GM10266 (cell line): ENCODE measurements around the gene ELAC2.

ENCODE experiments used
- DNase-seq: peaks from one replicate; pipeline ENCODE4 v3.0.0; 2012; ENCODE audit errors: extremely low spot score
- TF ChIP-seq, protein P1 (sequence below): IDR thresholded peaks from 2 replicates; pipeline ENCODE4 v1.5.1; 2012; ENCODE audit warnings: mild to moderate bottlenecking, low read depth; ENCODE audit not compliant: control insufficient read depth, insufficient read depth; ENCODE audit errors: missing control alignments

ELAC2 gene

DNA sequence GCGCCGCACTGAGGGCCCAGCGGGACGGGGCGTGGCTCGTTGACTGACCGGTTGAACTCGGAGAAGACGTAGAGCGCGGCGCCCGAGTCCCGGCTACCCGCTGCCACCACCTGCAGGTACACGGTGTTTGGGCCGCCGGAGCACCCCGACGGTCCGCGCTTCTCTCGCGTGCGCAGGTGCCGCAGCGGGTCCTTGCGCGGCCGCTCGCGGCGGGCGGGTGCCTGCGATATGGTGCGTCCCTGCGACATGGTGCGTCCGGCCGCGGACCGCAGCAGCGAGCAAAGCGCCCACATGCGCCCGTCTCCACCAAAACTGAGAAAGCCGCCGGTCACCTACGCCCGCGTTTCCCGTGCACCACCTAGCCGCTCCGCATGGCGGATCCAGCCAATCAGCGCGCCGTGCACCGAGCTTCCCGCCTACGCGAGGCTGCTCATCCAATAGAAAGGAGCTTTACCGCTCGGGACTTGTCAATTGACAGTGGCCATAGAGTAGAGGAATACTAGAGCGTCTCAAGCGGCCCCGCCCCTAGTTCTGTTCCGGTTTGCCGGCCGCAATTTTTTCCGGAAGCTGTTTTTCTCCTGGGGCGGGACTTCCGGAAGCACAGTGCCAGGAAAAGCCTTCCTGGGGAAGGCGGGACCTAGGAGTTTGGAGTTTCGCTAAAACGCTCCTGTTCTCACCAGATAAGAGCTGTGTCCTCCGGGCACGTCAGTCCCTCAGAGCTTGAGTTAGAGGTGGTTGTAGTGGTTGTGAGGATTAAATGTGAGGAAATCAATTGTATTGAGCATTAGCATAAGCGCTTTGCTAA lies at the start of gene ELAC2:
Gene ELAC2, minus strand, starts transcription at position 373 of the 805 bp plus-strand sequence. Its CDS starts 80 bp downstream, at position 293.
- DNase-seq, result peak; percentile 97
- TF ChIP-seq, protein P1, sequence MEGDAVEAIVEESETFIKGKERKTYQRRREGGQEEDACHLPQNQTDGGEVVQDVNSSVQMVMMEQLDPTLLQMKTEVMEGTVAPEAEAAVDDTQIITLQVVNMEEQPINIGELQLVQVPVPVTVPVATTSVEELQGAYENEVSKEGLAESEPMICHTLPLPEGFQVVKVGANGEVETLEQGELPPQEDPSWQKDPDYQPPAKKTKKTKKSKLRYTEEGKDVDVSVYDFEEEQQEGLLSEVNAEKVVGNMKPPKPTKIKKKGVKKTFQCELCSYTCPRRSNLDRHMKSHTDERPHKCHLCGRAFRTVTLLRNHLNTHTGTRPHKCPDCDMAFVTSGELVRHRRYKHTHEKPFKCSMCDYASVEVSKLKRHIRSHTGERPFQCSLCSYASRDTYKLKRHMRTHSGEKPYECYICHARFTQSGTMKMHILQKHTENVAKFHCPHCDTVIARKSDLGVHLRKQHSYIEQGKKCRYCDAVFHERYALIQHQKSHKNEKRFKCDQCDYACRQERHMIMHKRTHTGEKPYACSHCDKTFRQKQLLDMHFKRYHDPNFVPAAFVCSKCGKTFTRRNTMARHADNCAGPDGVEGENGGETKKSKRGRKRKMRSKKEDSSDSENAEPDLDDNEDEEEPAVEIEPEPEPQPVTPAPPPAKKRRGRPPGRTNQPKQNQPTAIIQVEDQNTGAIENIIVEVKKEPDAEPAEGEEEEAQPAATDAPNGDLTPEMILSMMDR, result peak; percentile 27

DNA sequence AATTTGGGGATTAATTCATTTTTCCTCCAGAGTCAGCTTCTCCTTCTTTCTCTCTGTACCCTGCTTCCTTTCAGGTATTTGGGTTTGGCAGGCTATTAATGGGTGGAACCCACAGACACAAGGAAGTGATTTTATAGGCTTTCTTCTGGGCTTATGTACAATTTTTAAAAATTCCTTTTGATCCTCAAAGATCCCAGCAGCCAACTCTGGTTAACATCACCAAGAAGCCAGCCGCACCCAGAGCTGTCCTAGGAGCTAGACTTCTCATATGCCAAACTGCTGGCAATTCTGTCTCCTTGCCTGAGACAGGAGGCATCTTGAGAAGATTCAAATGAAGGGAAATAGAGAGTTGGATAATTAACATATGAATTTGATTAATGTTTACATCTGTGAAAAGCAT lies 47.2 kb upstream of the ELAC2 start:
- no peak for DNase-seq
- TF ChIP-seq, protein P1, result no peak

DNA sequence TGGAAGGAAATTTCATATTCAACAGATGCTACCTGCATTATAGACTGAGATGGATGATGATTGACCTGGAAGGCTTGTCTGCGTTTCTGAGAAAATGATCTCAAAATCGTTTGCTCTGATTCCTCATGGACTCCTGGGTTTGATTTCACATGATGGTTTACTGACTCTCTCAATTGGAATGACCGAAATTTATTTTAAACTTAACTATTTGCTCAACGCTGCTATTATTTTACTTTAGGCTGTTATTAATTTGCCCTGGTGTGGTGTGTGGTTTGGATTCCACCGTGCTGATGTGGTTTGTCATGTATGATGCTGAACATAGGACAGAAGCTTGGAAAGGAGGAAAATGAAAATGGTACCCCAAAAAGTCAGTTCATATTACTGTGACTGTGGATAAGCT lies 37.3 kb upstream of the ELAC2 start:
- DNase-seq, result no peak
- TF ChIP-seq, protein P1, result no peak

GRCh38 chr17:13054666-13055065 lies 36.8 kb upstream of the ELAC2 start:
- DNase-seq, result no peak

GRCh38 chr17:13051915-13052314 lies 34.1 kb upstream of the ELAC2 start:
- TF ChIP-seq, protein P1, result no peak
- DNase-seq, result no peak

More at GRCh38 chr17:13054666-13055065, 36.8 kb upstream of the ELAC2 start:
- TF ChIP-seq, protein P1, result no peak

GRCh38 chr17:13047011-13047606 lies 29.3 kb upstream of the ELAC2 start:
- no peak for DNase-seq

DNA sequence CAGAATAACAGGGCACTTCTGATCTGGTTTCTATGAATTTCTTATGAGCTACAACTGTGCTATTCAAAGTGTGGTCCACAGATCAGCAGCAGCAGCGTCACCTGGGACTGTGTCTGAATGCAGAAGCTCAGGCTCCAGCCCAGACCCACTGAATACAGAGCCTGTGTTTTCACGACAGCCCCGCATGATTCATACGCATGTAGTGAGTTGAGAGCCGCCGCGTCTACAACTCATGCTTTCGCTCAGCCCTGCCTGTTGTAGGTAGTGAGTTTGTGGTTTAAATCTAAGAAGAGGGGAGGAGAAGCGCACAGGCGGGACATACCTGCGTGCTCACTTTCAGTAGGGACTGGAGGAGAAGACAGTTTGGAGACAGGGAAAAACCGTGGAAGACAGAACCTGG lies 28.5 kb upstream of the ELAC2 start:
- TF ChIP-seq, protein P1, result no peak
- no peak for DNase-seq

More at GRCh38 chr17:13047011-13047606, 29.3 kb upstream of the ELAC2 start:
- TF ChIP-seq, protein P1, result no peak
